T-helper 2 cell treated with Interferon-gamma antibody and Interleukin-4, amounts not matched to agents 100 ng/mL and 5 ng/mL, for 36 hours (primary cell): ENCODE results near the gene PRR3. TPM values are rescaled to one million over a fixed set of nuclear protein-coding genes. Genes with fewer than 3 reads are reported as not detected.

ENCODE experiments used
- intact Hi-C: fragments of 100-400 bp; cut with micrococcal nuclease; formaldehyde crosslinking; loops from one replicate; pipeline ENCODE4 v1.15.1; 2023
- total RNA-seq: library from RNA; stranded (reverse); gene quantifications from 2 replicates; pipeline ENCODE4 v1.2.3, GENCODE V29; 2022

Gene PRR3
- total RNA-seq, 1 donor from 2014 or later = 23.3 TPM

DNA sequence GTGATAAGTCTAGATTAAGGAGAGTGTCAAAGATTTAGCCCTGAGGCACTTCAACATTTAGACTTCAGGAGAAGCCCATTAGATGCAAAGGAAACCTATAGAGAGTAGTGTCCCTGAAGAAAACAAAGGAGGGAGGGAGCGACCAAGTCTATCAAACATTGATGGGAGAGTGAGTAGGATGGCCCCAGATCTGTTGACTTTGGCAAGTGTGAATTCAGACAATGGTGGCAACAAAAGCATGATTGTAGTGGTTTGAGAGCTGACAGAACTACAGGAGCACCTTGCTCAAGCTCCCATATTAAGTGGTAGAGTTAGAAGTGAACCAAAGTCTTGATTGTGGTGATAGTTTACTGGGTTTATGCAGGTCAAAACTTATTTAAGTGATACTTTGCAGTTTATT is 13.2 kb downstream of the PRR3 start:
- intact Hi-C loops = no loop called here

DNA sequence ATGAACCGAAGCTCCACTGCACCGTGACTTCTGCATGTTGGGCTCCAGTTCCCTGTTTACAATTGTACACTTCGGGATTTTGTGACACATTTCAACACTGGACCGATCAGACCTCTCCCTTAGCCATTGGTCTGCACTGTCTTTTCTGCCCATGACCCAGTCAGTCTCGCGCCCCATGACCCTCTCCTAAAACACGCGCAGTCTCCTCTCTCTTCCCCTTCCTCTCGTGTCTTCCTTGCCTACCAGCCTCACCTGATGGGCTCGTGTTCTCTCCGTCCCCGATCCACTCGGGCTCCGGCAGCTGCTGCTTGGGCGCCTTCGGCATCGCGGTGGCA is 13.6 kb downstream of the PRR3 start:
- intact Hi-C loops = loop anchor here (1.0 kb wide), 4 partner anchors 14 to 81 kb away; partner anchors contain the start of genes C6orf136, GNL1, HLA-E and MRPS18B

DNA sequence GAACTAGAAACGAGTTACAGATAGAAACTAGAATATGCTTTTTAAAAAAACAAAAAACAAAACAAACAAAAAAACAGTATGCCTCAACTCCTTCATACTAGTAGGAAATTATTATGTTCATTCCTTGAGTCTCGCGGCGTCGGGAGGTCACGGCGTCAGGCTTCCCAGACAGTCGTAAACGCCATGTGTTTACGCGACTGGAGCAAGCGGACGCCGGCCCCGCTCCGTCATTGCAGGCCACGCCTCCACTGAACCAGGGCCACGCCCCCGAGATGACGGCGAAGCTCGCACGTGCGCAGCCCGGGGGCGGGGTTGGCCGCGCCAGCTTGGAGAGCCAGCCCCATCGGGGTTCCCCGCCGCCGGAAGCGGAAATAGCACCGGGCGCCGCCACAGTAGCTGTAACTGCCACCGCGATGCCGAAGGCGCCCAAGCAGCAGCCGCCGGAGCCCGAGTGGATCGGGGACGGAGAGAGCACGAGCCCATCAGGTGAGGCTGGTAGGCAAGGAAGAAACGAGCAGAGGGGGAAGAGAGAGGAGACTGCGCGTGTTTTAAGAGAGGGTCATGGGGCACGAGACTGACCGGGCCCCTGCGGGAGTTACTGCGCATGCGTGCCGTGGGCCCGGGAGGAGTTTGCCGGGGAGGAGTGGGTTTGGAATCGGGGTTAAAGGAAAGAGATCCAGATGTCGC is 14.1 kb downstream of the PRR3 start, which contains the start of gene ABCF1:
Gene ABCF1 (plus strand): TSS at position 368 of the 687 bp plus-strand sequence. CDS start 46 bp downstream, at position 414.
- intact Hi-C loops = loop anchor here (1.0 kb wide), 4 partner anchors 15 to 82 kb away; partner anchors contain the start of genes C6orf136, GNL1, HLA-E and MRPS18B

DNA sequence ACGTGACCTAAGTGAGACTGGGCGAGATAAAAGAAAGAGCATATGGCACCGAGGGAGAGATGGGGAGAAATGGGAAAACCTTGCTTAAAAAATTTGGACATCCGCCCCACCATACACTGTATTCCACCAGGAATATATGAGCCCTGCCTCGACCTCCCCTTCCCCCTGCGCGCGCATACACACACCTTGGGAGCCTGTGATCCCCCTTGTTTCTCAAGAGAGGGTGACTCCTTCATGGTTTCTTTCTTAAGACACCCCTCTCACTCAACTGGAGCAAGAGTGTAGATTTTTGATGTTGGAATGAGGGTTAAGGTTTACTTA is 14.6 kb downstream of the PRR3 start:
- intact Hi-C loops = loop anchor here (1.0 kb wide), 4 partner anchors 15 to 82 kb away; partner anchors contain the start of genes C6orf136, GNL1, HLA-E and MRPS18B

DNA sequence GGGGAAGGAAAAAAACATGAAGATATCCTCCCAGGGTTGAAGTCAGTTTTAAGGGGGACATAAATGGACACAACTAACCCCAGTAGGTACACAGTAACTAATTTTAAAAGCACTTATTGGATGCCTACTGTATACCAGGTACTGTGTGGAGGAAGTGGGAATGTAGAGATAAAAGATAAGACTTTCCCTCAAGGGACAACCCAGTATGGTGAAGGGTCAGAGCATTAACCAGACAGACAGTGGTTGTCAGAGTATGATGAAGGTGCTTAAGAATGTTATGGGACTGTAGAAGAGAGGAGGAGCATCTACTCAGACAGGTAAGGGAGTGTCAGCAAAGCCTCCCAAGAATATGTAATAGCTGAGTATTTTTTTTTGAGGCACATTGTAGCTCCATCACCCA is 15.1 kb downstream of the PRR3 start:
- intact Hi-C loops = no loop called here

DNA sequence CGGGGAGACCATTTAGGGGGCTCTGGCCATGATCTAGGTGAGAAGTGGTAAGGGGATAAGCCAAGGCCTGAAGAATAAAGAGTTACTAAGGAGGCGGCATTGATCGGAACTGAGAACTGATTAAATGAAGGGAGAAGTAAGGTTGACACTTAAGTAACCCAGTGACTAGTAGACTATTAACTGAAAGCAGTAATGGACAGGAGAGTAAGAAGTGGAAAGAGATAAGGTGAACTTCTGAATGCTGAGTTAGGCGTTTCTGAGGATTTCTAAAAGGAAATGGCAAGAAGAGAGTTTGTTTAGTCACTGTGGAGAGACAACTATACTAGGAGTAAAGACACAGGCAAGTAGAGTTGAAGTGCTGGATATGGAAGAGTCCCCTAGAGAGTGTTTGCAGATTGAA is 16.0 kb downstream of the PRR3 start:
- intact Hi-C loops = no loop called here

DNA sequence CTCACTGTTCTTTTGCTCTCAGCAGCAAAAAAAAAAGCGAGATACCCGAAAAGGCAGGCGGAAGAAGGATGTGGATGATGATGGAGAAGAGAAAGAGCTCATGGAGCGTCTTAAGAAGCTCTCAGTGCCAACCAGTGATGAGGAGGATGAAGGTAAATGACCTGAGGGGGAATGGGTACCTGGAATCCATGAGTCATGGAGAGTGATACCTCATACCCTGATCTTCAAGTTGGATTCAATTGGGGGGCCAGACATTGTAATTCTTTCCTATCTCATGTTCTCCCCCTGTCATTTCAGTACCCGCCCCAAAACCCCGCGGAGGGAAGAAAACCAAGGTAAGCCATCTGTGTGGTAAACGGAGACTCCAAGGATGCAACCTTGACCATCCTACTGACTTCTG is 21.0 kb downstream of the PRR3 start:
- intact Hi-C loops = no loop called here

DNA sequence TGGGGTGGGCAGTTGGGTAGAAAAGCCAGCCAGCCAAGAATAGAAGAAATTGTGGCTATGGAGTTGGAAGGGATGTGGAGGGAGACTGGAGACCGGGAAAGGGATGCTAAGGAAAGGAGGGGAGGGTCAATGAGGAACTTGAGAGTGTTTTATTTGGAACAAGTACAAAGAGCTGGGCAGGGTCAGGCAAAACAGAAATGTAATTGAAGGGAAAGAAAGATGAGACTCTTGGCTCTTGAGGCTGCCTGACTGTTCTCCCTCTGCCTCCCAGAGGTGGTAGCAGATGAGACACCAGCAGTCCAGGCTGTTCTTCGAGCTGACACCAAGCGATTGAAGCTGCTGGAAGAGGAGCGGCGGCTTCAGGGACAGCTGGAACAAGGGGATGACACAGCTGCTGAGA is 26.8 kb downstream of the PRR3 start:
- intact Hi-C loops = no loop called here

DNA sequence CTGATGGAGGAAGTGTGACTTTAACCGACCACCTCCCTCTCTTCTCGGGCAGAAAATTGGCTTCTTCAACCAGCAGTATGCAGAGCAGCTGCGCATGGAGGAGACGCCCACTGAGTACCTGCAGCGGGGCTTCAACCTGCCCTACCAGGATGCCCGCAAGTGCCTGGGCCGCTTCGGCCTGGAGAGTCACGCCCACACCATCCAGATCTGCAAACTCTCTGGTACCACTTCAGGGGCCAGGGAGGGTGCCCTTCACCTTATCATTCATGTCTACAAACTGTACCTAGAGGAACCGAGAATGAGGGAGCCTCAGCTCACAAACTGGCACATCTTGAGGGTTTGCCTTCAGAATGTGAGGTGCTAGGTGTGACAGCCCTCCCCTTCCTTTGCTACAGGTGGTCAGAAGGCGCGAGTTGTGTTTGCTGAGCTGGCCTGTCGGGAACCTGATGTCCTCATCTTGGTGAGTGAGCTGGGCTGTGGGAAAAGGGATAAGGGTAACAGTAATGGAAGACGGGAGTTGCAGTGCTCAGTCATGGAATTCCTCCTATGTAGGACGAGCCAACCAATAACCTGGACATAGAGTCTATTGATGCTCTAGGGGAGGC is 32.8 kb downstream of the PRR3 start:
- intact Hi-C loops = no loop called here

DNA sequence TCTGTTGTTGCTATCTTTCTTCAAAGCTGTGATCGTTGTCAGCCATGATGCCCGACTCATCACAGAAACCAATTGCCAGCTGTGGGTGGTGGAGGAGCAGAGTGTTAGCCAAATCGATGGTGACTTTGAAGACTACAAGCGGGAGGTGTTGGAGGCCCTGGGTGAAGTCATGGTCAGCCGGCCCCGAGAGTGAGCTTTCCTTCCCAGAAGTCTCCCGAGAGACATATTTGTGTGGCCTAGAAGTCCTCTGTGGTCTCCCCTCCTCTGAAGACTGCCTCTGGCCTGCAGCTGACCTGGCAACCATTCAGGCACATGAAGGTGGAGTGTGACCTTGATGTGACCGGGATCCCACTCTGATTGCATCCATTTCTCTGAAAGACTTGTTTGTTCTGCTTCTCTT is 33.4 kb downstream of the PRR3 start:
- intact Hi-C loops = no loop called here

DNA sequence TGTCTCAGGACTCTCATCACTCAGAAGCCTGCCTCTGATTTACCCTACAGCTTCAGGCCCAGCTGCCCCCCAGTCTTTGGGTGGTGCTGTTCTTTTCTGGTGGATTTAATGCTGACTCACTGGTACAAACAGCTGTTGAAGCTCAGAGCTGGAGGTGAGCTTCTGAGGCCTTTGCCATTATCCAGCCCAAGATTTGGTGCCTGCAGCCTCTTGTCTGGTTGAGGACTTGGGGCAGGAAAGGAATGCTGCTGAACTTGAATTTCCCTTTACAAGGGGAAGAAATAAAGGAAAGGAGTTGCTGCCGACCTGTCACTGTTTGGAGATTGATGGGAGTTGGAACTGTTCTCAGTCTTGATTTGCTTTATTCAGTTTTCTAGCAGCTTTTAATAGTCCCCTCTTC is 33.9 kb downstream of the PRR3 start:
- intact Hi-C loops = no loop called here

DNA sequence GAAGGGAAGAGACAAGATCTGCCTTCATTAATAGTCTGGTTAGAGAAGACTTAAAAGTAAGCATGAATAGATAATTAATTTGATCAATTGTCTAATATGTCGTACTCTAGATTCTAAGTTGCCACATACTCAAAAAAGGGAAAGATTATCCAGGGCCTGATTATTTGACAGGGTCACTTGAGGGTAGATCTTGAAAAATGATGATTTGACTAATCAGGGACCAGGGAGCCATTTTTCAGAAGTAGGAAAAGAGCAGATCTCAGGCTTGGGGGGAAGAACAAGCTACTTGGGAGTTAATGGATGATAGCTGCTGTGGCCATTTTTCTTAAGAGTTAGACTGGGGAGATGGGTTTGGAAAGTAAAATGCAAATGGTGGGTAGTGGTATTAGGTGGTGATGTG is 35.2 kb downstream of the PRR3 start:
- intact Hi-C loops = no loop called here

DNA sequence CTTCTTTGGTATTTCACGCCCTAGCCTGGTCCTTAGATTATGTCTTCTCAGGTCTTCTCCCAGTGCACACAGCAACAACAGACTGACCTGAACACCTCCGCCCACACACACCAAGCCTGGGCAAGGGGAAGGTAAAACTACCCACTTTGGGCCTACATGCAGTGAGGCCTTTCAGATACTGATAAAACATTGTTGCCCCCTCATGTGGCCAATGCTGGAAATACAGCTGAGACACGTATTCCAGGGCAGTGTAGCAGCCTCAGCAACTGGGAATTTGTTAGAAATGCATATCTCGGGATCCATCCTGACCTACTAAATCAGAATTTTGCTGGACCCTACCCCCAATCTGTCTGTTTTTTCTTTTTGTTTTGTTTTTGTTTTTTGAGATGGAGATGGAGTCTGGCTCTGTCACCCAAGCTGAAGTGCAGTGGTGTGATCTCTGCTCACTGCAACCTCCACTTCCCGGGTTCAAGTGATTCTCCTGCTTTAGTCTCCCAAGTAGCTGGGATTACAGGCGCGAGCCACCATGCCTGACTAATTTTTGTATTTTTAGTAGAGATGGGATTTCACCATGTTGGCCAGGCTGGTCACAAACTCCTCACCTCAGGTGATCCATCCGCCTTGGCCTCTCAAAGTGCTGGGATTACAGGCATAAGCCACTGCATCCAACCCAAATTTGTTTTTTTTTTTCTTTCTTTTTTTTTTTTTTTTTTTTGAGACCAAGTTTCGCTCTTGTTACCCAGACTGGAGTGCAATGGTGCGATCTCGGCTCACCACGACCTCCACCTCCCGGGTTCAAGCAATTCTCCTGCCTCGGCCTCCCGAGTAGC is 40.4 kb downstream of the PRR3 start:
- intact Hi-C loops = loop anchor here (1.0 to 2.0 kb wide), 3 partner anchors 56 to 115 kb away; no protein-coding TSS in a partner anchor

DNA sequence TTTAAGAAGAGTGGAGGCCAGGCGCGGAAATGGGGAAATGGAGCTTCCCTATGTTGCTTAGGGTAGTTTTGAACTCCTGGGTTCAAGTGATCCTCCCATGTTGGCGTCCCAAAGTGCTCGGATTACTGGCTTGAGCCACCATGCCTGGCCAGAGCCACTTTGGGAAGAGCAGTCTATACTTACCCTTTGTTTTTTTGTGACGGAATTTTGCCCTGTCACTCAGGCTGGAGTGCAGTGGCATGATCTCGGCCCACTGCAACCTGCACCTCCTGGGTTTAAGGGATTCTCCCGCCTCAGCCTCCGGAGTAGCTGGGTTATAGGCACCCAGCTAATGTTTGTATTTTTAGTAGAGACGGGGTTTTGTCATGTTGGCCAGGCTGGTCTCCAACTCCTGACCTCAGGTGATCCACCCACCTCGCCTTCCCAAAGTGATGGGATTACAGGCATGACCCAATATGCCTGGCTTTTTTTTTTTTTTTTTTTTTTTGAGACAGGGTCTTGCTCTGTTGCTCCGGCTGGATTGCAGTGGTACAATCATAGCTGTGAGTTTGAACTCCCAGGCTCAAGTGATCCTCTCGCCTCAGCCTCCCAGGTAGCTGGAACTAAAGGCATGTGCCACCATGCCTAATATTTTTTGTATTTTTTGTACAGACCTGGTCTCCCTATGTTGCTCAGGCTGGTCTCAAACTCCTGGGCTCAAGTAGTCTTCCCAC is 42.0 kb downstream of the PRR3 start:
- intact Hi-C loops = no loop called here

DNA sequence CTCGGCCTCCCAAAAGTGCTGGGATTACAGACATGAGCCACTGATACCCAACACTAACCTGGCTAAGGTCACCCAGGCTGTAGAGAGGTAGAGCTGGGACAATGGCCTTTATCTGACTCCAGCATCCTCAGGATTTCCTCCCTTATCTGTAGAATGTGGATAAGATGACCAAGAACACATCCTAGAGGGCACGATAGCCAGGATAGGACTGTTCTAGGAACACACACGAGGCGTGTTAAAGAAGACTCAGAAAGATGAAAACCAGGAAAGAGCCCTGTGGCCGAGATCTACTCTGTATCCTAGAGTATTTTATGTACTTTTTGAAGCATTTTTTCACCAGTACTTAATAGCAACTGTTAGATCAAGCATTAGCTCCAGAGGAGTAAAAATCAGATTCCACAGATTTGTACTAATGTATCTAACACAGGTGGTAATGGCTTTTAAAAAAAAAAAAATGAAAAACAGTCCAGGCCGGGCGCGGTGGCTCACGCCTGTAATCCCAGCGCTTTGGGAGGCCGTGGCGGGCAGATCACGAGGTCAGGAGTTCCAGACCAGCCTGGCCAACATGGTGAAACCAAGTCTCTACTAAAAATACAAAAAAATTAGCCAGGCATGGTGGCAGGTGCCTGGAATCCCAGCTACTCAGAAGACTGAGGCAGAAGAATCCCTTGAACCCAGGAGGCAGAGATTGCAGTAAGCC is 42.7 kb downstream of the PRR3 start:
- intact Hi-C loops = no loop called here

DNA sequence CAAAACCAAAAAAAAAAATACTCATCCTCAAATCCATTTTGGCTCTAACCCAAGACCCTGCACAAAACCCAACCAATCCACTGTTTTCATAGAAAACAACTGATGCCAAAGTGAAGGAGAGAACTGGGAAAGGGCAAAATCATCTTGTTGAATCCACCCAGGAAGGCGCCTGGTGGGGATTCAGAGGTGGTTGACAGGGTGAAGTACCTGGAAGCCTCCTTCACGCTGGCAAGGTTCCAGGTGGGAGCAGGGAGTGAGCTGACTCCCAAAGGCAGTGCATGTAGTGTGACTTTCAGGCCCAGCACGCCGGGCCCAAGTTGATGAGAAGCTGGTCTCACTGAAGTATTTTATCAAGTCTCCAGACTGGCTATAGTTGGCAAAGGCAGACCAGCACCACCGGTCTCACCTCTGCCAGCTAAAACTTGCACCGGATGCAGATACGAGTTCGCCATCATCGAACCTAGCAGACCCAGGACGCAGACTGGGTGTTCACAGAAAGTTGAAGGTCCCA is 43.4 kb downstream of the PRR3 start:
- intact Hi-C loops = no loop called here

DNA sequence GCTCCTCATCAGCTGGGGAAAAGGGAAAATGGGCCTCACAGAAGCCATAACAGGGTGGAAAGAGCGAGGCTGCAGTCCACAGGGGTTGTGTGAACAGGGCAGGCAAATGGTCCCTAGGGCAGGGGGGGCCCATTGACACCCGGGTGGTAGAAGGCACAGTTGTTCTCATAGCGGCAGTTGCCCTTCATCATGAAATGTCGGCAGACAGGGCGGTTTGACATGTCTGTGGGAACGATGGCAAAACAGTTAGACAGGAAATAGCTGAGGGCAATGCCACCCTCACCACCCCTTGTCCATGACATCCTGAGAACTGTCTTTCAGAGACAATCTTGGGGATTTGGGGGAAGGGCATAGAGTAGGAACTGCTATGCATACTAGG is 44.3 kb downstream of the PRR3 start:
- intact Hi-C loops = no loop called here

DNA sequence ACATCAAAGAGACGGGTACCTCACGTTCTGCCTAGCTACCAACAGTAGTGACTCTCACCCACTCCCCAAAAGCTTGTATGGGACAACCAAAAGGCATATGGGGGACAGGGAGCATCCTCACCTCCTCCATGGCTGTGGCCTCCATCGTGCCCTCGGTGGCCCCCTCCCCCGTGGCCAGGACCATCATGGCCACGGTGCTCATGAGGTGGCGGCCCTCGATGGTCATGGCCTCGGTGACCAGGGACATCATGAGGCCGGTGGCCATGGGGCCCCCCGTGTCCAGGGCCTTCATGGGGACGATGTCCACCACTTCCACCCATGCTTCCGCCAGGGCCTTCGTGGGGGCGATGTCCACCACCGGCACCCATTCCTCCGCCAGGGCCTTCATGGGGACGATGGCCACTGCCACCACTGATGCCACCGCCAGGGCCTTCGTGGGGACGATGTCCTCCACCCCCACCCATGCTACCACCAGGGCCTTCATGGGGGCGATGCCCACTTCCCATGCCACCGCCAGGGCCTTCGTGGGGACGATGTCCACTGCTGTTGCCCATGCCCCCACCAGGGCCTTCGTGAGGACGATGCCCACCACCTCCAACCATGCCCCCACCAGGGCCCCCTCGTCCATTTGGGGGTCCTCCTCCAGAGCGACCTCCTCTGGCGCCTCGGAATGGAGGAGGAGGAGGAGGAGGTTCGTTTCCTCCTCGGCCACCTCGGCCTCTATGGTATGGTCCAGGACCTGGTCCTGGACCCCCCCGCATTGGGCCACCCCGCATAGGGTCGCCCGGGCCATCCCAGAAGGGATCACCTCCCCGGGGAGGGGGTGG is 44.9 kb downstream of the PRR3 start:
- intact Hi-C loops = no loop called here

DNA sequence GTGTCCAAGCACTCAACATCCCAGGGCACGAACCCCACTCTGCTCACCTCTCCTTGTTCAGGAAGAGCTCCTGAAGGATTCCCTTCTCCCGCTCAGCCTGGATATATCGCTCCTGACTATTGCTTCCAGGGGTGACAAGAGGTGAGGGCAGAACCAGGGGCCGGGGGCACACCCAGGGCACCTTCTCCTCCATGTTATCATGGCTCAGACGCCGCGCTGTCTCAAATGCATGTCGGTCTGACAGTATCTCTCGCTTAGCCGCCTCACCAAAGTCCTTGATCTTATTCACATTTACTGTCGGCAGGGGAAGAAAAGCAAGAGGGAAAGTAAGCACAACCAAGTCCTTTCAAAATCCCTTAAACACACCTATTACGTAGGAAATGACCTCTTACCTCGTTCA is 46.9 kb downstream of the PRR3 start:
- intact Hi-C loops = no loop called here

DNA sequence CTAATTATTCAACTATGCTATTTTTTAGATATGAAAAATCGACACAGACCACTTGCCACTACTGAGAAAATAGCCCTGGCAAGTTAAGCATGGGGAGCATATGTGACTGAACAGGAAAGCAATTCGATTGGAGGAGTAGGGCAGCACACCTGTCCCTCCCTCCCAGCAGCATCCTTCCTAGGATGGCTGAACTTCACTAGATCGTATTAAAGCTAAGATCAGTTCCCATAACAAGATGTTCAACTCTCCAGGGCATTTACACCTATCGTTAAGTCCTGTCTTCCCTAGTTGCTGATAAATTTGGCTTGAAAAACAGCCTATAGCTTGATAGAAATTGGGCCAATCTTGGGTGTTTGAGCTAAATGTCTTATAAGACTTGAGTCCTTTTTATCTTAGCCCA is 53.0 kb downstream of the PRR3 start:
- intact Hi-C loops = loop anchor here (10.0 kb wide), 1 partner anchor 285 kb away; the partner anchor contains the start of gene TRIM39
